Epithelial cell of proximal tubule (primary cell): Measurements from ENCODE around the gene GLT8D1. TPM values are rescaled to one million over a fixed set of nuclear protein-coding genes. Genes with fewer than 3 reads are reported as not detected.
"Not testable (repeated sequence)": the region's sequence is repeated elsewhere in the genome, so short reads cannot be mapped to it uniquely, and the experiment has no call there.

Experiments used
- DNase-seq: peaks from one replicate; pipeline ENCODE4 v3.0.0-alpha.2; 2011; ENCODE audit warnings: low read depth
- H3K4me3 ChIP-seq: 2 replicates; pipeline ENCODE4 v1.5.1; 2011; ENCODE audit warnings: low read depth, mild to moderate bottlenecking, low read length
- total RNA-seq: library from RNA; depleted of rRNA; stranded (reverse); fragments of >200 nt; gene quantifications from 2 replicates; pipeline ENCODE4 v1.2.3, GENCODE V29; 2015
- TF ChIP-seq, protein P1 (sequence below): conservative IDR thresholded peaks from 2 replicates; pipeline ENCODE4 v1.5.1; 2012; ENCODE audit warnings: low read depth, mild to moderate bottlenecking, low read length

GLT8D1 gene
- total RNA-seq, 1 donor from 2014 or later = 59.2 TPM

DNA sequence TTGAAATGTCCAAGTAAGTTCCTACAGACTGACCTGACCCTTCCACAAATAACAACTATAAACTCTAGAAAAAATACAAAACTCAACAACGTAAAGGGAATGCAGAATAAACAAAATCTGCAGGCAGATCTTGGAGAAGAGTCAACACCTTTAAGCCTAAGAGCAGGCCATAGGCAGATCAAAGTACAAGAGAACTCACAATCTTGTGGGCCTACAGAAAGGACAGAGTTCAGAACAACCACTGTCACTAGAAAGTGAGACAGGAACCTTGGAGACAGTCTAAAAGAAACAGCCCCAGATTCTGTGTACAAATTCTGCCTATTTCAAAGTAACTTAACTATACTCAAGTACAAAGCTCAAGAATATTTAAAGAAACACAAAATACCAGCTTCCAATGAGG, 34.1 kb upstream of the GLT8D1 start:
- TF ChIP-seq, protein P1, sequence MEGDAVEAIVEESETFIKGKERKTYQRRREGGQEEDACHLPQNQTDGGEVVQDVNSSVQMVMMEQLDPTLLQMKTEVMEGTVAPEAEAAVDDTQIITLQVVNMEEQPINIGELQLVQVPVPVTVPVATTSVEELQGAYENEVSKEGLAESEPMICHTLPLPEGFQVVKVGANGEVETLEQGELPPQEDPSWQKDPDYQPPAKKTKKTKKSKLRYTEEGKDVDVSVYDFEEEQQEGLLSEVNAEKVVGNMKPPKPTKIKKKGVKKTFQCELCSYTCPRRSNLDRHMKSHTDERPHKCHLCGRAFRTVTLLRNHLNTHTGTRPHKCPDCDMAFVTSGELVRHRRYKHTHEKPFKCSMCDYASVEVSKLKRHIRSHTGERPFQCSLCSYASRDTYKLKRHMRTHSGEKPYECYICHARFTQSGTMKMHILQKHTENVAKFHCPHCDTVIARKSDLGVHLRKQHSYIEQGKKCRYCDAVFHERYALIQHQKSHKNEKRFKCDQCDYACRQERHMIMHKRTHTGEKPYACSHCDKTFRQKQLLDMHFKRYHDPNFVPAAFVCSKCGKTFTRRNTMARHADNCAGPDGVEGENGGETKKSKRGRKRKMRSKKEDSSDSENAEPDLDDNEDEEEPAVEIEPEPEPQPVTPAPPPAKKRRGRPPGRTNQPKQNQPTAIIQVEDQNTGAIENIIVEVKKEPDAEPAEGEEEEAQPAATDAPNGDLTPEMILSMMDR = no peak
- no peak overlapping the region for H3K4me3 ChIP-seq
- no peak for DNase-seq

DNA sequence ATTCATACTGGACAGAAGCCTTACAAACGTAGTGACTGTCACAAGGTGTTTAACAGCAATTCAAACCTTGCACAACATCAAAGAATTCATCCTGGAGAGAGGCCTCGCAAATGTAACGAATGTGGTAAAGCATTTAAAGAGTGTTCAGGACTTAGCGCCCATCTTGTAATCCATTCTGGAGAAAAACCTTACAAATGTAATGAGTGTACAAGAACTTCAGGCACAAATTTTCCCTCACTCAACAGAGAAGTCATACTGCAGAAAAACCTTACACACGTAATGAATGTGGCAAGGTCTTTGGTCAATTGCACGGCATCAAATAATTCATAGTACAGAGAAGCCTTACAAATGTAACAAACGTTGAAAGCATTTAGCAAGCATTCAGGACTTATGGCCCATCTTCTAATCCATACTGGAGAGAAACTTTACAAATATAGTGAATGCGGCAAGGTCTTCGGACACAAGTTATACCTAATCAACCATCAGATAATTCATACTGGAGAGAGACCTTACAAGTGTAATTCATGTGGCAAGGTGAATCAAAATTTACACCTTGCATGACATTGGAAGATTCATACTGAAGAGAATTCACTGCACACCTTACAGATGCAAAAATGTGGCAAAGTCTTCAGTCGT, 27.8 kb upstream of the GLT8D1 start:
- H3K4me3 ChIP-seq = no peak overlapping the region
- no peak for DNase-seq
- TF ChIP-seq, protein P1 = no peak

DNA sequence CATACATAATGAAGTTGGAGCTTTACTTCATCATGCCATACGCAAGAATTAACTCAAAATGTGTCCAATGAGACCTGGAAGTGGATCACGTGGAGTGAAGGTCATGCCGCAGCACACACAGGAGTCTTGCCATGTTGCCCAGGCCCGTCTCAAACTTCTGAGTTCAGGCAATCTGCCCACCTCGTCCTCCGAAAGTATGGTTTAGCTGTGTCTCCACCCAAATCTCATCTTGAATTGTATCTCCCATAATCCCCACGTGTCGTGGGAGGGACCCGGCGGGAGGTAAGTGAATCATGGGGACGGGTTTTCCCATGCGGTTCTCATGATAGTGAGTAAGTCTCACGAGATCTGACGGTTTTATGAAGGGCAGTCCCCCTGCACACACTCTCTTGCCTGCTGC, 26.0 kb upstream of the GLT8D1 start:
- no peak for DNase-seq
- H3K4me3 ChIP-seq = no peak overlapping the region
- TF ChIP-seq, protein P1 = no peak

DNA sequence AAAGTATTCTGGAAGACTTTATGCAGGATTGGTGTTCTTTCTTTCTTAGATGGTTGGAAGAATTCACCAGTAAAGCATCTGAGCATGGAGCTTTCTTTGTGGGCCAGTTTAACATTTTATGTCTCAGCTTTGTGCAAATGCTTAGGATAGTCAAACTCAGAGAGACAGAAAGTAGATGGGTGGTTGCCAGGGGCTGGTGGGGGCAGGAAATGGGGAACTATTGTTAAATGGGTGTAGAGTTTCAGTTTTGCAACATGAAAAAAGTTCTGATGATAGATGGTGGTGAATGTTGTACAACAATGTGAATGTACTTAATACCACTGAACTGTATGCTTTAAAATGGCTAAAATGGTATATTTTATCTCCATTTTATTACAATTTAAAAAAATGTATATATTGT, 25.1 kb upstream of the GLT8D1 start:
- no peak for DNase-seq
- TF ChIP-seq, protein P1 = no peak

DNA sequence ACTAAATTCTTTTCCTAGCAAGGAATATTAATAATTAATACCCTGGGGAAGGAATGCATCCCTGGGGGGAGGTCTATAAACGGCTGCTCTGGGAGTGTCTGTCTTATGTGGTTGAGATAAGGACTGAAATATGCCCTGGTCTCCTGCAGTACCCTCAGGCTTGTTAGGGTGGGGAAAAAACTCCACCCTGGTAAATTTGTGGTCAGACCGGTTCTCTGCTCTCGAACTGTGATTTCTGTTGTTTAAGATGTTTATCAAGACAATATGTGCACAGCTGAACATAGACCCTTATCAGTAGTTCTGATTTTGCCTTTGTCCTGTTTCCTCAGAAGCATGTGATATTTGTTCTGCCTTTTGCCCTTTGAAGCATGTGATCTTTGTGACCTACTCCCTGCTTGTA, 23.2 kb upstream of the GLT8D1 start:
- not testable (repeated sequence) for H3K4me3 ChIP-seq, DNase-seq

More for the DNA sequence above, 25.1 kb upstream of the GLT8D1 start:
- no peak overlapping the region for H3K4me3 ChIP-seq

DNA sequence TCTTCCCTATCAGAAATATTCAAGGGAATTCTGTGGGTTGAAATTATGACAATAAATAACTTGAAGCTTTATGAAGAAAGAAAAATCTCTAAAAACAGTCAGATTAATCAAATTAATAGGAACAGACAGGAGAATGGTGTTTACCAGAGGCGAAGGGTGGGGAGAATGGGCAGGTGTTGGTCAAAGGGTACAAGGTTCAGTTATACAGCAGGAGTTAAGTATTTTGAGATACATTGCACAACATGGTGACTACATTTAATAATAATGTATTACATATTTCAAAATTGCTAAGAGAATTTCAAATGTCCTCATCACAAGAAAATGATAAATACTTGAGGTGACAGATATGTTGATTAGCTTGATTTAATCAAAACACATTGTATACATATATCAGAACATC, 18.9 kb upstream of the GLT8D1 start:
- no peak for DNase-seq
- no peak overlapping the region for H3K4me3 ChIP-seq
- TF ChIP-seq, protein P1 = no peak

DNA sequence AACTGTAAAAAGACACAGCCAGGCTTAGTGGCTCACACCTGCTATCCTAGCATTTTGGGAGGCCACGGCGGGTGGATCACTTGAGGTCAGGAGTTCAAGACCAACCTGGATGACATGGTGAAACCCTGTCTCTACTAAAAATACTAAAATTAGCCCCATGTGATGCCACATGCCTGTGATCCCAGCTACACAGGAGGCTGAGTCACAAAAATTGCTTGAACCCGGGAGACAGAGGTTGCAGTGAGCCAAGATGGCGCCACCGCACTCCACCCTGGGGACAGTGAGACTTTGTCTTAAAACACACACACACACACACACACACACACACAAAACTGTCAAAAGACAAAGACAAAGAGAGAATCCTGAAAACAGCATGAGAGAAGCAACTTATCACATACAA, 18.3 kb upstream of the GLT8D1 start:
- DNase-seq = no peak
- TF ChIP-seq, protein P1 = no peak
- H3K4me3 ChIP-seq = no peak overlapping the region
